GM18519 (cell line): ENCODE measurements around the gene ATRX.
"Not testable (repeated sequence)": the region's sequence is repeated elsewhere in the genome, so short reads cannot be mapped to it uniquely, and the experiment has no call there.

Experiments used
- ATAC-seq: cut with Tn5 transposase; IDR thresholded peaks from one replicate; pipeline ENCODE4 v1.9.1; 2021; ENCODE audit warnings: mild to moderate bottlenecking, moderate library complexity; ENCODE audit not compliant: unreplicated experiment, low FRiP score

The ATRX gene

DNA sequence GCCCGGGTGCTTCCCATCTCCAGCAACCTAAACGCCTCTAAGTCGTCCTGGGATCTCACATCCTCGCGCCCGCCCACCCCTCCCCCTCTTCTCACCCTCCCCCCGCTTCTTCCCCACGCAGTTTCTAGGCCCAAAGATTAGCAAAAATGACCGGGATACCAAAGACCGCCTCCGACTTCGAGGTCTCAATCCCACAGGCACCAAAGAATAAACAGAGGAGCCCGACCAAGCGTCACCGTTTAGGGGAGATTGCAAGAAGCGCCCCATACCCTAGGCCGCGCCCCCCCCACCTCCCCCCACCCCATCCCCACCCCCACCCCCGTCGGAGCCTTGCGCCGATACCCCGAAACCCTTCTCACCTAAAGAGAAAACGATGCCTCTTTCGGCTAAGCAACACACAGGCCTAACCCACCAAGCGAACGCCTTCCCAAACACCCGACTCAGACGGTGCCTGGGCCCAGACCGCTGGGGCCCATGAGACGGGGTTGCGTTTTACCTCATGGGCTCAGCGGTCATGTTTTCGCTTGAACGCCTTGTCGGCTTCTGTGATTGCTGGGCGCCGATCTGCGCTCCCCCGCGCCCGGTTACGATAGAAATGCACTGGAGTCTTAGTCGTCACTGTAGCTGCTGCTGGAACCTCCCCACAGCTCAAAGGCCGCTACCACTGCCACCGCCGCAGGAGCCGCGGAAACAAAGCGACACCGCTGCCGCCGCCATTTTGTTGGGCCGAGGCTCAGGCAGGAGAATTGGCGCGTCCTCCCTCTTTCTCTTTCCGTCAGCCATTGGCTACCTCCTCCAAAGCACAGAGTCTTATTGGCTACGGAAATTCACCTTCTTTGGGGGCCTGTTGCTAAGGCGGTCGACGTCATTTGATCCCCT, at the start of gene ATRX:
TSS of gene ATRX (minus strand) at position 731 of the 879 bp plus-strand sequence. CDS start at position 516, 215 bp downstream.
- peak; percentile 89 for ATAC-seq

DNA sequence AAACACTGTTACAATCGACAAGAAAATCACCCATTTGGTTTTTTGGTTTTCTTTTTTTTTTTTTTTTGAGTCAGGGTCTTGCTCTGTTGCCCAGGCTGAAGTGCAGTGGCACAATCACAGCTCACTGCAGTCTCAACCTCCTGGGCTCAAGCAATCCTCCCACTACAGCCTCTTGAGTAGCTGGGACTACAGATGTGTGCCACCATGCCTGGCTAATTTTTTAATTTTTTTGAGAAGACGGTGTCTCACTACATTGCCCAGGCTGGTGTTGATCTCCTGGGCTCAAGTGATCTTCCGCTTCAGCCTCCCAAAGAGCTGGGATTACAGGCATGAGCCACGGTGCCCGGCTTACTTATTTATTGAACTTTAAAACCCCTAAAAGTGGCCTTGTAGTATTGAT, 45.5 kb upstream of the ATRX start:
- ATAC-seq, result not testable (repeated sequence)

DNA sequence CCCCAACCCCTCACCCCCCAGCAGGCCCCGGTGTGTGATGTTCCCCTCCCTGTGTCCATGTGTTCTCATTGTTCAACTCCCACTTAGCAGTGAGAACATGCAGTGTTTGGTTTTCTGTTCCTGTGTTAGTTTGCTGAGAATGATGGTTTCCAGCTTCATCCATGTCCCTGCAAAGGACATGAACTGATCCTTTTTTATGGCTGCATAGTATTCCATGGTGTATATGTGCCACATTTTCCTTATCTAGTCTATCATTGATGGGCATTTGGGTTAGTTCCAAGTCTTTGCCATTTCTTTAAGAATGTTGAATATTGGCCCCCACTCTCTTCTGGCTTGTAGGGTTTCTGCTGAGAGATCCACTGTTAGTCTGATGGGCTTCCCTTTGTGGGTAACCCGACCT, 36.0 kb upstream of the ATRX start:
- not testable (repeated sequence) for ATAC-seq

GRCh38 chrX:77820091-77820727, 34.2 kb upstream of the ATRX start:
- no peak for ATAC-seq

GRCh38 chrX:77814210-77814609, 28.2 kb upstream of the ATRX start:
- no peak for ATAC-seq

DNA sequence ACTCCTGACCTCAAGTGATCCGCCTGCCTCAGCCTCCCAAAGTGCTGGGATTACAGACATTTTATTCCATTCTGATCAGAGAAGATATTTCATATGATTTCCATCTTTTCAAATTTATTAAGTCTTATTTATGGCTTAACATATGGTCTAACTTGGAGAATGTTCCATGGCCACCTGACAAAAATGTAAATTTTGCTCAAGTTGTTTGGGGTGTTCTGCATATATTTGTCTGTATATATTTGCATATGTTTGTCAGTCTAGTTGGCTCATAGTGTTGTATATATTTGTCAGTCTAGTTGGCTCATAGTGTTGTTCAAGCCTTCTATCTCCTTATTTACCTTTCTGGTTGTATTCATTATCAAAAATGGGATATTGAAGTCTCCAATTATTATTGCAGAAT, 16.2 kb upstream of the ATRX start:
- ATAC-seq, result no peak

GRCh38 chrX:77795124-77795523, 9.1 kb upstream of the ATRX start:
- ATAC-seq, result no peak

- no peak for ATAC-seq
Observed at GRCh38 chrX:77793946-77794345, 7.9 kb upstream of the ATRX start.

- no peak for ATAC-seq
Observed at GRCh38 chrX:77788050-77788449, 2.0 kb upstream of the ATRX start.

DNA sequence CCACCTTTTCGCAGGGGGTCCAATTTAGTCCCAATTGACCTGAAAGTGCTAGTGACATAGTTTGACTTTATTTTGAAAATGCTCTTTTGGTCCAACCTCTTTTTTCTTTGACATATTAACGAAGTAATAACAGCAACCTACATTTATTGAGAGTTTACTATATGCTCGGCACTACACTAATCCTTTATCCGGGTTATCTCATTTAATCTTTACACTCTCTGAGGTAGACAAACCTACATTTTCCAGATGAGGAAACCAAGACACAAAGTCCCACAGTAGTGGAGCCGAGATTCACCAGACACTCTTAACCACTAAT, 307 bp upstream of the ATRX start:
- ATAC-seq, result peak; percentile 15

GRCh38 chrX:77779695-77780094, 6.3 kb downstream of the ATRX start:
- no peak for ATAC-seq

DNA sequence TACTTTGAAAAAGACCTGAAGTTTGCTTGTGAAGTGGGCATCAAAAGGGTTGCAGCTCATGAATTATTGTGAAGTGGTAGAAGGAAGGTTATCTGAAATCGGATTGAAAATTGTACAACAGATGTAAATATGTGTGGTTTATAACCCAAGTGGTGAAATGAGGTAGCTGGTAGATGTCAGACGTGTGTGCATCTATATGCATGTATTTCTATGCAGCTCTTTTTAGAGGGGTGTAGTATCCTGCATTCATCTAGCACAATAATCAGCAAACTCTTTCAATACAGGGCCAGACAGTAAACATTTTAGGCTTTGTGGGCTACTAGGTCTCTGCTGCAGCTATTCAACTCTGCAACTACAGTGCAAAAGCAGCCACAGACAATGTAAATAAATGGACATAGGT, 9.4 kb downstream of the ATRX start:
- no peak for ATAC-seq

DNA sequence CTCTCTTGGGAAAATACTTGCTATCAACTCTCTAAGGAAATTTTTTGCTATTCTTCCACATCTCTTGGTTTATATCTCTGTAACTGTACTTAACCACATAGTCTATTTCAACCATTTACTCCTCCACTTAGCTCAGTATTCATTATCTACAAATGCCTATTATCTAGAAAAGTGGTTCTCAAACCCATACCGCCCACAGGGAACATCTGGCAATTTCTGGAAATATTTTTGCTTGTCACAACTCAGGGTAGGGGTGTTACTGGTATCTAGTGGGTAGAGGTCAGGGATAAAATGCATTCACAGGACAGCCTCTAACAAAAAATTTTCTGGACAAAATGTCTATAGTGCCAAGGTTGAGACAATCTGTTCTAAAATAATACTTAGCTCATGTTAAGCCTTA, 14.4 kb downstream of the ATRX start:
- ATAC-seq, result no peak

DNA sequence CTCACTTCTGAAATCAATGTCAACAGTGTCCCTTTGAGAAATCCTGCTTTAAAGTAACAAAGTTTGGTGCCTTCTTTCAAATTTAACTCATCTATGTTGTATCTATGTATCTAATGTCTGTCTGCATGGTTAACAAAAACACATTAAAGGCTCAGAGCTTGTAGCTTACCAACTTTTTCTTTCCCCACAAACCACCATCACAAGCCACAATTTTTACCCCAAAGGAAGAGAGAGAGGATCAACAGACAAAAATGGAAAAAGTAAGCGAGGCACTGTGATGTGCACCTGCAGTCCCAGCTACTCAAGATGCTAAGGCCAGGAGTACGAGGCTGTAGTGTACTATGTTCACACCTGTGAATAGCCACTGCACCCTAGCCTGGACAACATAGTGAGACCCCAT, 17.2 kb downstream of the ATRX start:
- no peak for ATAC-seq

- not testable (repeated sequence) for ATAC-seq
Observed at GRCh38 chrX:77766212-77766611, 19.8 kb downstream of the ATRX start.

DNA sequence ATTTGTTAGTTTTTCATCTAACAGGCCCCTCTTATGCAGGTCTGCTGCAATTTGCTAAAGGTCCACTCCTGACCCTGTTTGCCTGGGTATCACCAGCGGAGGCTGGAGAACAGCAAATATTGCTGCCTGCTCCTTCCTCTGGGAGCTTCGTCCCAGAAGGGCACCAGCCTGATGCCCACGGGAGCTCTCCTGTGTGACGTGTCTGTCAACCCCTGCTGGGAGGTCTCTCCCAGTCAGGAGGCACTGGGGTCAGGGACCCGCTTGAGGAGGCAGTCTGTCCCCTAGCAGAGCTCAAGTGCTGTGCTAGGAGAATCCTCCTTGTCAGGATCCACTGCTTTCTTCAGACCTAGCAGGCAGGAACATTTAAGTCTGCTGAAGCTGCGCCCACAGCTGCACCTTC, 30.5 kb downstream of the ATRX start:
- no peak for ATAC-seq

- not testable (repeated sequence) for ATAC-seq
Observed at GRCh38 chrX:77753942-77754341, 32.1 kb downstream of the ATRX start.

DNA sequence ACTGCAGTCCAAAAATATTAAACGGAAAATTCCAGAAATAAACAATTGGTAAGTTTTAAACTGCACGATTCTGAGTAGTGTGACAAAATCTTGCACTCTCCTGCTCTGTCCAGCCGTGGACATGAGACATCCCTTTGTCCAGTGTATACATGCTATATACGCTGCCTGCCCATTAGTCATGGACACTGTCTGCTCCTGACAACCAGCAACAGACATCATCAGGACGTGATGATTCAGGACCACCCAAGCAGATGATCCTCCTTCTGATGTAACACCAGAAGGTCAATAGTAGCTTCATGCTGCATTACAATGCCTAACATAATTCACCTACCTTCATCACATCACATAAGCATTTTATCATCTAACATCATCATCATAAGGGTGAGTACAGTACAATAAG, 36.3 kb downstream of the ATRX start:
- ATAC-seq, result no peak

- ATAC-seq, result no peak
Observed at GRCh38 chrX:77743720-77744119, 42.3 kb downstream of the ATRX start.

DNA sequence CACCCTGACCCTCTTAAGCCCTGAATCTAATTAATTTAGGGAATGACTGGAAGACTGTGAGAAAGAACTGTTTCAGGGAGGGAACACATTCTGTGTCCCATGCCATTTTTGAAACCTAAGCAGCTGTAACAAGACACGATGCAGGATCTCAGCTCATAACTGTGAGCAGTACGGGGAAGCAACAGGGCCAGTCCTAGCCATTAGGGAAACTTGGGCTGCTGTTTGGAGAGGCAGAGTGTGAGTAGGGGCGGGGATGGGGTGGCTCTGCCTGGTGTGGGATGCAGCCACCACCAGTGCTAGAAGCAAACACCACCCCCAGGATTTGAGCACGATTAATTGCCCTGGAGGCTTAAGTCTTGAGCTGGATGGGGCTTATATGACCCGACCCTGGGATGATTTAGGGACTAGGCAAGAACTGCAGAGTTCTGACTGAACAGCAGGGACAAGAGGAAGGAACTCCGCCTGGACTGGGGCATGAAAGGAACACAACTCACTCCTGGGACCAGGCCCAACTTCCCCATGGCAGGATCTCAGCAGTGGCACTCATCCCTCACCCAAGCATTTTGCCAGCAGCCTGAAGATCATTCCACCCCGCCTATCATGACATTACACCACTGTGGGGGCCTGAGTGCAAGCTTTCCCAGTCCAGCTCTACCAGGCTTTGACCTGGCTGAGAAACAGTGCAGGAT, 43.1 kb downstream of the ATRX start:
- ATAC-seq, result no peak

DNA sequence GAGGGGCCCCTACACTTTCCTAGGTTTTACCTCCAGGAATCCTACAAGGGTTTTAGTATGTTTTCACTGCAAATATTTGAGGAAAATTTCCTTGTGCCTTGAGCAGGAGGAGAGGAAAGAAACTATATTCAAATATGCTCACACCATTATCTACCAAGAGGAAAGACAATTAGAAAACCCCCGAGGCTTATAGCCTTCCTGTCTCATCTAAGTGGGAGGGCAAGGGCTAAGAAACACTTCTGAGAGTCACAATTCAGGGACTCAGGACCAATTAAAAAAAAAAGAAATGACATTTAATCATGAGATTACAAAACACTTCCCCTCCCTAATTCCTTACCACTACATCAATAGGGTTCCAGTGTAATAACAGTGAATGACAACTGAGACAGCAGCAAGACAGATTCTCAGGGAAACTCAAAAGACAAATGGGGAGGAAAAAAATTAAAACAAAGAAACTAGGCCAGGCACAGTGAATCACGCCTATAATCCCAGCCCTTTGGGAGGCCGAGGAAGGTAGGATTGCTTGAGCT, 45.6 kb downstream of the ATRX start:
- ATAC-seq, result no peak
